Urothelium cell line (cell line): Measurements from ENCODE around the gene C5orf52.

Source experiments
- DNase-seq: peaks from one replicate; pipeline ENCODE4 v3.0.0; 2011; ENCODE audit warnings: low spot score, mixed read lengths
- FAIRE-seq: peaks from 2 replicates; lab custom pipeline; 2011; peaks lifted over from hg19 to GRCh38; lab: Jason Lieb, UNC

C5orf52 gene

GRCh38 chr5:157670662-157671591 is at the start of gene C5orf52:
Gene C5orf52 (plus strand): TSS chr5:157671533. CDS start chr5:157671615, 82 bp downstream.
- FAIRE-seq: no peak
- DNase-seq: no peak

- no peak for DNase-seq
Observed at GRCh38 chr5:157624144-157624543, 47.2 kb upstream of the C5orf52 start.

GRCh38 chr5:157626831-157627230 is 44.5 kb upstream of the C5orf52 start:
- DNase-seq (no peak), FAIRE-seq (no peak)

More at GRCh38 chr5:157624144-157624543, 47.2 kb upstream of the C5orf52 start:
- FAIRE-seq: no peak

GRCh38 chr5:157630341-157630740 is 41.0 kb upstream of the C5orf52 start:
- no peak for DNase-seq
- FAIRE-seq: no peak

GRCh38 chr5:157640406-157641066 is 30.8 kb upstream of the C5orf52 start:
- DNase-seq (no peak), FAIRE-seq (no peak)

- no peak for FAIRE-seq
Observed at GRCh38 chr5:157648275-157648990, 22.9 kb upstream of the C5orf52 start.

GRCh38 chr5:157649101-157649500 is 22.2 kb upstream of the C5orf52 start:
- no peak for FAIRE-seq
- DNase-seq: no peak

More at GRCh38 chr5:157648275-157648990, 22.9 kb upstream of the C5orf52 start:
- DNase-seq: no peak

GRCh38 chr5:157650991-157651611 is 20.2 kb upstream of the C5orf52 start:
- FAIRE-seq (peak; percentile 32), DNase-seq (no peak)

- DNase-seq: no peak
- no peak for FAIRE-seq
Observed at GRCh38 chr5:157651623-157652376, 19.5 kb upstream of the C5orf52 start.

GRCh38 chr5:157652377-157652692 is 19.0 kb upstream of the C5orf52 start, which contains the start of gene SOX30:
Gene SOX30 (minus strand): TSS chr5:157652438. CDS start chr5:157652078, 360 bp downstream.
- DNase-seq (no peak), FAIRE-seq (peak; percentile 72)

GRCh38 chr5:157657516-157657915 is 13.8 kb upstream of the C5orf52 start:
- FAIRE-seq: no peak

GRCh38 chr5:157658893-157659292 is 12.4 kb upstream of the C5orf52 start:
- FAIRE-seq (no peak), DNase-seq (no peak)

More at GRCh38 chr5:157657516-157657915, 13.8 kb upstream of the C5orf52 start:
- no peak for DNase-seq

GRCh38 chr5:157659868-157660660 is 11.3 kb upstream of the C5orf52 start:
- DNase-seq (no peak), FAIRE-seq (no peak)

- FAIRE-seq: no peak
- peak; percentile 14 for DNase-seq
Observed at GRCh38 chr5:157665467-157666070, 5.8 kb upstream of the C5orf52 start.

- DNase-seq (no peak), FAIRE-seq (no peak)
Observed at GRCh38 chr5:157668356-157668755, 3.0 kb upstream of the C5orf52 start.

- no peak for DNase-seq
- FAIRE-seq: no peak
Observed at GRCh38 chr5:157669701-157670097, 1.6 kb upstream of the C5orf52 start.

- no peak for FAIRE-seq
- no peak for DNase-seq
Observed at GRCh38 chr5:157671592-157672330, 428 bp downstream of the C5orf52 start.

- DNase-seq (no peak), FAIRE-seq (no peak)
Observed at GRCh38 chr5:157672976-157673375, 1.6 kb downstream of the C5orf52 start.
